ENCODE measurements around the gene BATF2.
A peak's percentile ranks its signal among the peaks of the same experiment; 100 is the strongest.
"Not testable (repeated sequence)": the region's sequence is repeated elsewhere in the genome, so short reads cannot be mapped to it uniquely, and the experiment has no call there.

BATF2 gene

DNA sequence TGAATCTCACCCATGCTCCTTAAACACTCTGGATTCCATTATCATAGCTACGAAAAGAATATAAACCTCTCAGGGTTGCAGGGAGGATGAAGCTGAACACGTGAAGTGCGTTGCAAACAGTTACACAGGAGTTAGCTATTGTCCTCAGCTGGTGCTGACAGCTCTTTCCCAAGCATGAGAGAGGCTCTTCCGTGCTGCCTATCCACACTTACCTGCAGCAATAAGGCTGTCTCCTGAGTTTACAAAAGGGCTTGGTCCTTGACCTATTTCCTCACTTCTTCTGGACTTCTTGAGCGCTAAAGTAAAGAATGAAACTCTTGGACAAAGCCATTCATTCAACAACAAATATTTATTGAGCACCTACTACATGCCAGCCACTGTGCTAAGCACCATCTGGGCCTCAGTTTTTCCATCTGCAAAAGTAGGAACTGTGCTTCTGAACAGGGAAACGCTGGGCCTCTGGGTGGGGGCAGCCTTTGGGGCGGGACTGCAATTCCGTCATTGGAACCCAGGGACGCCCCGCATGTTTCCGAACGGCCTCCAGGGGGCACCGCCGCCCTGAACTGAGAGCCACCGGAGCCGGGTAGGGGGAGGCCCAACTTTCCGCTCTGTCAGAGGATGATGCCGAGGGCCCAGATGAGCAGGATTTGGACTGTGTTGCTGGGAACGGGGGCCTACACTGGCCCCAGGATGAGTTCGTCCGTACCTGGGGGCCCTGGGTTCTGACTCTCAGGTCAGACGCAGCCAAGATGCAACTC is 16.5 kb upstream of the BATF2 start:
- DNase-seq: peak; percentile 97

DNA sequence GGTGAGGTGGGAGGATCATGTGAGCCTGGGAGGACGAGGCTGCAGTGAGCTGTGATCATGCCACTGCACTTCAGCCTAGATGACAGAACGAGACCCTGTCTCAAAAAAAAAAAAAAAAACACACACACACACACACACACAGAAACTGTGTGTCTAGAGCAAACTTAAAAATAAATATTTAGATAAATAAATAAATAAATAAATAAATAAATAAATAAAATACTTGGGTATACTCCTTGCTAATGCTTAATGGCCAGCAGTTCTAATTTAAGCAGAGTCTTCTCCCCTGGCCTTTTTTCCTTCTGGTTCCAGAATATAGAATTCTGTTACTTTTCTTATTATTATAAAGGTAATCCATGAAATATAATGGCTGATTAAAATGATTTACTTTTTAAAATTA is 12.1 kb upstream of the BATF2 start:
- DNase-seq: no peak

DNA sequence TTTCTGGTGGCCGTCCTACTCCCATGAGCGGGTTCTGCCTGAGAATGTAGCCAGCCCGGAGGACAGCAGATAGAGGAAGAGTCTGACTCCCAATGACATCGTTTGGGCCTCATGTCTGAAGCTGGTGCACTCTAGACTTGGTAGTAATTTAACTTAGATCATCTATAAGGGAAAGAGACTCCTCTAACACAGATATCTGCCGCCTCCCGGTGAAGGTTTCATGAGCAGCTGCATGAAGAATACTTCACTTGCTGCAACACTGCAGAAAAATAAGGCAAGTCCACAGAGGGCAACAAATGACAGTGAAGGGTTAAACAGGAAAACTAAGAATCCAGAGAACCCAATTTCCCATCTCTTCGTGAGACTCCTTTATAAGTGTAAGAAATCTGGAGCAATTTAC is 11.2 kb upstream of the BATF2 start:
- no peak for DNase-seq

DNA sequence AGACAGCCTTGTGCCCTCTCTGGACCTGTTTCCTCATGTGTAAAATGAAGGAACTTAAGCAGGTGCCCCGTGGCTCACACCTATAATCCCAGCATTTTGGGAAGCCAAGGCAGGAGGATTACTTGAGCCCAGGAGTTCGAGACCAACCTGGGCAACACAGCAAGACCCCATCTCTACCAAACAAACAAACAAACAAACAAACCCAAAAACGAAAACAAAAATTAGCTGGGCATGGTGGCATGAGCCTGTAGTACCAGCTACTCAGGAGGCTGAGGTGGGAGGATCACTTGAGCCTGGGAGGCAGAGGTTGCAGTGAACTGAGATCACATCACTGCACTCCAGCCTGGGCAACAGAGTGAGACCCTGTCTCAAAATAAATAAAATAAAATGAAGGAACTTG is 7.2 kb upstream of the BATF2 start:
- DNase-seq: not testable (repeated sequence)

DNA sequence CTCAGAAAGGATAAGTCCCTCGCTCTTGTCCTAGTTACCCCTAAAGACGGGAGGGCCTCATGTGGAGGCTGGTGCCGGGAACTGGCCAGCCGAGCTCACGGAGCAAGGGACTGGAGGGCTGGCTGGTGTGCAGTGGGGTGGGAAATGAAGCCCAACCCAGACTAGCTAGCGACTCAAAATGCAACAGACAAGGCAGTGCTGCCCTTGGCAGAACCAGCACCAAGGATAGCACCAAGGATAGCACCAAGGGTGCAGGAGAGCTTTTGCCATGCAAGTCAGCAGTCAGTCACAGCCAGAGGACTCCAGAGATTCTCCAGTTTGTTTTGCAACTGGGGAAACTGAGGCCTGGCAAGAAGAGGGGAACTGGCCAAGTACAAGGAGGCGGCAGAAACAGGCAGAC is 6.5 kb upstream of the BATF2 start:
- DNase-seq: peak; percentile 33

DNA sequence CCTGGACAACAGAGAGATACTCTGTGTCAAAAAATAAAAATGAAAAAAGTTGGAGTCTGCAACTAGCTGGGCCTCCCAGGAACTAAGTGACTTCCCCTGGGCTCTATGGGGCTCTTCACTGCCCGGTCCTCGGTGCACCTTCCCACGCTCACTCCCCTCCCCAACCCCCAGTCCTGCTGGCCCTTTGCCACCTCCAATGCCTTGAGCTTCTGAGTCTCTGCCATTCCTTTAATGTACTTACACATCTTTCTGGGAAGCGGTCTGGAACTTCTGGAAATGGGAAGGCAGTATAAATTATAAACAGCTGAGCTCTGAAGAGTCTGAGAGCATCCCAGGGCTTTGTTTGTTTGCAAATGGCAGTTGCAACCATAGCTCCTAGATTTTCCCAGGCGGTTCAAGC is 5.9 kb upstream of the BATF2 start:
- DNase-seq: no peak

DNA sequence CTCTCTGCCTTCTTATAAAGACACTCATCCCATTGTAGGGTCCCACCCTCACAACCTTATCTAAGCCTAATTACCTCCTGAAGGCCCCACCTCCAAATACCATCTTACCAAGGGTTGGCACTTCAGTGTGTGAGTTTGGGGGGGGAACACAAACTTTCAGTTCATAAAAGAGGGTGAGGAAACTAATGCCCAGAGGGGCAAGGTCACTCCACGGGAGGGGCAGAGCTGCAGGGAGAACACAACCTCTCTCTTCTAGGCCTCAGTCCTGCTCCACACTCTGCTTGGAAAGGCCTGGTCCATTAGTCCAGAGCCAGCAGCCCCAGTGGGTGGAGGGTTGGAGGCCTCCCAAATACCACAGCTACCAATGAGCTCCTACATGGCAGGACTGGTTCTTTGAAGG is 2.7 kb upstream of the BATF2 start:
- DNase-seq: no peak

DNA sequence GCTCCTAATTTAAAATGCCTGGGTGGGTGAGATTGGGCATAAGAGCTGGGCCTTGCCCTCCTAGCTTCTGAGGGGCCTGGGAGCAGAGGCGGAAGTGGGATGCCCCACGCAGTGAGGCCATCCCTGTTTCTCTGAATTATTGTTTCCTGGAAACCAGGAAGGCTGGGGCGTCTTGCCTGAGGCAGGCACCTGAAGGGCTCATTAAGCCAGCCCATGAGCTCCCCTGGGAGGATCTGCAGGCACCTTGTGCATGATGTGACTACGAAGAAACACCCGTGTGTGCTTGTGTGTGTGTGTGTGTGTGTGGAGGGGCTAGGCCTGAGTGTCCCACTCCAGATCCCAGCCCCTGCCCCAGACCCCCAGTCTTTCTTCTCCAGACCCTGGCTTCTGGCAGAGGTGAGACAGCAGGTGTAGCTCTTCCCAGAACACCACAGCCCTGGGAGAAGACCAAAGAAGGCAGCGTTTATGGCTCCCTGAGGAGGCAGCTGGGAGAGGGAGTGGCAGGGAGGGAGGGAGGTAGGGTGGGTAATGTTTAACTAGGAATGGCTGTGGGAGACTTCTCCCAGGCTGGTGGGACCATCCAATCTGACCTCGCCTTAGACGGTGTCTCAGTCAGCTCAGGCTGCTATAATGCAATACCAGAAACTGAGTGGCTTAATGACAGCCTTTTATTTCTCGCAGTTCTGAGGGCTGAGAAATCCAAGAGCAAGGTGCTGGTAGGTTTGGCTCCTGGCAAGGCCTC is 2.1 kb upstream of the BATF2 start:
- DNase-seq: no peak

DNA sequence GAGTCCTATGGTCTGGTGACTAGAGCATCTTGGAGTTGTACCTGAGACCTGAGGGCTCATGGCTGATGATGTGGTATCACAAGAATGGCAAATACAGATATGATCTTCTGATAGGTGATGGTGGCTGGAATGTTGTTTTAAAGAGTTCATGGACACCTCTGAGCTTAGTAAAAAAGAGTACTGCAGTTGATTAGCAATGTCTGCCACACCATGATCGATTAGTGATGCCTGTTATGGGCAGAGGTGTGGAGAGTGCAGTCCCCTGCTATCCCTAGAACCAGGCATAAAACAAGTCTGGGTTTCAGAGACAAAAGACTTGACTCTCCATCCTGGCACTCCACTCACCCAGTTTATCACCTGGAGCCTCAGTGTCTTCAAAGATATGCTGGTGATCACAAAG is 1.4 kb upstream of the BATF2 start:
- DNase-seq: no peak

DNA sequence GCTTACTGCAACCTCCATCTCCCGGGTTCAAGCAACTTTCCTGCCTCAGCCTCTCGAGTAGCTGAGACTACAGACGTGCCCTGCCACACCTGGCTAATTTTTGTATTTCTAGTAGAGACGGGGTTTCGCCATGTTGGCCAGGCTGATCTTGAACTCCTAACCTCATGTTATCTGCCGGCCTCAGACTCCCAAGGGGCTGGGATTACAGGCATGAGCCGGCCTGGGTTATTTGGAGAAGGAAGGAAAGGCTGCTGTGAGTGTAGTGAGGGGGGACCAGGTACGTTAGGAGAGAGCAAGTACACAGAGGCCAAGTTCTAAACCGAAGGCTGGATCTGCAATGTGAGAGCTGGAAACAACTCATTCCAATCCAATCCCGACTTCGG is 453 bp downstream of the BATF2 start:
- DNase-seq: no peak

DNA sequence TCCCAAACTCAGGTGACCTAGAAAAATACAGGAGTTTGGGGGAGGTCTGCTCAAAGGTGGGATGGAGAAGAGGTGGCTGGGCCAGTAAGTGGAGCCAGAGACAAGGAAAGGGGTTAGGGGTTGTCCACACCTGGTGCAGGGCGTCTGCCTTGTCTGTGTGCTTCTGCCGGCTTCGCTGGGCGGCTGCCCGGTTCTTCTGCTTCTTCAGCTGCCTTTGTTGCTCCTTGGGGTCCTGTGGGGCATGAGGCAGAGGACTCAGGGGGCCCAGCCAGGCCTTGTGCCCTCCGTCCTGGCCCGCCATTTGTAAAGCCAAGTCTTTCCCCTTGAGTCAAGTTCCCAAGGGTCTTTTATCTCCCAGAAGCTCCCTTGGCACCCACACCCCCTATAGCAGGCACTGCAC is 2.5 kb downstream of the BATF2 start:
- DNase-seq: no peak

DNA sequence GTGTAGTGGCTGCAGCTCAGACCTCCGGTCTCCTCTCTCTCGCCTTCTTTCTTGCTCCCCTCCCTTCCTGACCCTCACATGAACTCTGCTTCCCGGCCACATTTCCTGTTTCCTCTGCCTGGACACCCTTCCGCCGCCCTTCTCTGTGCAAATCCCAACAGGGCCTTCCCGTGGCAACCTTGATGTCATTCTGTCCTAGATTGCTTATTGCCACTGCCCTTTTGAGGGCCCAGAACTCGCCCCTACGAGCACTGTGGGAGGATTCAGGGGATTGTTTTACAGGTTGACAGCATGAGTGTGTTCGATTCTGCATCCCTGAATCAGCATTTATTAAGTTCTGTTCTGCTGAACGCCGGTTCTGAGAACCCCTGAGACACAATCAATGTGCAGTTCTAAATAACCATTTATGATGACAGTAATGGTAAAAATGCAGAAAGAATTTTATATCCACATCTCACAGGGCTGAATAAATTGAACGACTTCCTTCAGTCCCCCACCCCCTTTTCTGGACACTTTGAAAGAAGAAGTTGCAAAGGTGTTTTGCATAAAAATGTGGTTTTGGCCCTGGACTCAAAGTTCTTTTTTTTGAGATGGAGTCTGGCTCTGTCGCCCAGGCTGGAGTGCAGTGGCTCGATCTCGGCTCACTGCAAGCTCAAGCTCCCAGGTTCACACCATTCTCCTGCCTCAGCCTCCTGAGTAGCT is 6.4 kb downstream of the BATF2 start:
- DNase-seq: no peak

DNA sequence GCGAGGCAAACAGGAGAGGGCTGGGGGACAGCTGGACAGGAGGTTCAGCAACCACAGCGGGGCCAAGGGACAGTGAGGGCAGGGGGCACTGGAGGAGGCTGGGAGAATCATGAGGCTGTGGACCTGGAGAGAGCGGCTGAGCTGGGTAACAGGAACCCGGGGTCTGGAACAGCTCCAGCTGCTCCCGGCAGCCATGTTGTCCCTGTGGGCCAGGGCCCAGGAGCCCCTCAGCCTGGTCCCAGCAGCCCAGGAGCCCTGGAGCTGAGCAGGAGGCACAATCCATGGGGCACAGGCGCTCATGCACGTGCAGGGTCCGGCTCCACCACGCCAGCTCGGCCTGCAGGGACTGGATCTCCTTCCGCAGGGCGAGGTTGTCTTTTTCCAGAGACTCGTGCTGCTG is 7.4 kb downstream of the BATF2 start:
- DNase-seq: no peak

DNA sequence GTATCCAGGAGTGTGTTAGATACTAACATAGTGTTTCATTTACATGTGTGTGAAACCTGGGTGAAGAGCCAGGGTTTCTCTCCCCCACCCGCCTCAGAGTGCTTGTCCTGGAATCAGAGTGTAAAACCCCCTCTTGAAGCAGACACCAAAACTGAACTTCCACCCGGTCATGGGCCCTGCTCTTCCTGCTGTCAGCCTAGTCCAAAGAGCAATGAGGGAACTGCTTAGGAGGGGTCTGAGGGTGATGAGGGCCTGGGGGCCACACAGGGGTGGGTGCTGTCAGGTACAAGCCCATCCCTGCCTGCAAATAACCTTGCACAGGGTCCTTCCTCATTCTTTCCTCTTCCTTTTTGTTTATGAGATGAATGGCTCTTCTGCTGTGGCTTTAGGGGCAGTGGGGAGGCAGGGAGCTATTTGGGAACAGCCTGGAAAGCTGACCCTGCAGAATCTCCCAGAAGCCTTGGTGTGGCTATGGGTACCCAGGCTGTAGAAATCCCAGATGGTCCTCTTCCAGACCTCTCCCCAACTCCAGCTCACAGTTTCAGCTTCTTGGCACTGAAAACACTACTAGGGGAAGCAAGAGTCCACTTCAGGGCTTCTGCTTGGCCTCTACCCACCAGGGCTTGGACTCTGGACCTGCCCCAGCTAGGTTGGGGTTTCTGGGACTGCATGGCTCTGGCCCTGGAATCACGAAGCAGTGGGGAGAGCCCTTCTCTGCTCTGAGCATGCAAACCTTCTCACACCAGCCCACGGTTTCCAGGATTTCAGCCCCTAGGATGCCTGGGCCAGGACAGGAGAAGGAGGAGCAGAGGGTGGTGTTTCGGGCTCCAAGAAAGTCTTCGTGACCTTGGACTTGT is 8.5 kb downstream of the BATF2 start:
- no peak for DNase-seq

DNA sequence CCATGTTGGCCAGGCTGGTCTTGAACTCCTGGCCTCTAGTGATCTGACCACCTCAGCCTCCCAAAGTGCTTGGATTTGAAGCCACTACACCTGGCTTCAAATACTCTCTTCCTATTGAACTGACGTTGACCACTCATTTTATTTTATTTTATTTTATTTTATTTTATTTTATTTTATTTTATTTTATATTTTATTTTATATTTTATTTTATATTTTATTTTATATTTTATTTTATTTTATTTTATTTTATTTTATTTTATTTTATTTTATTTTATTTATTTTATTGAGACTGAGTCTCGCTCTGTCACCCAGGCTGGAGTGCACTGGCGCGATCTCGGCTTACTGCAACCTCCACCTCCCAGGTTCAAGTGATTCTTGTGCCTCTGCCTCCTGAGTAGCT is 13.4 kb downstream of the BATF2 start:
- DNase-seq: not testable (repeated sequence)

DNA sequence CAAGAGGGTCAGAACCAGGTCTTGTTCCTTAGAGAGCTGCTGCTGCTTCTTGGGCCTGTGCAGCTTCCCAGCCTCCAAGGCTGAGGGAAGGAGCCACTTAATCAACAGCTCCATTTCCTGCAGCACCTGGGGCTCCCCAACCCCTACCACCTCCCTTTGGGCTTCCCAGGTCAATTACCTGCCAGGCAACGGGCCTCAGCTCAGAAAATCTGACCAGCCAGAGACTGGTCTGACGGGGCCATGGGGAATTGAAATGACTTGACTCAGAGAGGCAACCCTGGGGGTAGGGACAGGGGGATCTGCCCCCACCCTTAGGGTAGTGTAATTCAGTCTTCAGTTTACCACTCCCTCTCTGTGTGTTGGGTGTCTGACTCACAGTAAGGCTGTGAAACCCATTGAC is 20.1 kb downstream of the BATF2 start:
- DNase-seq: no peak

DNA sequence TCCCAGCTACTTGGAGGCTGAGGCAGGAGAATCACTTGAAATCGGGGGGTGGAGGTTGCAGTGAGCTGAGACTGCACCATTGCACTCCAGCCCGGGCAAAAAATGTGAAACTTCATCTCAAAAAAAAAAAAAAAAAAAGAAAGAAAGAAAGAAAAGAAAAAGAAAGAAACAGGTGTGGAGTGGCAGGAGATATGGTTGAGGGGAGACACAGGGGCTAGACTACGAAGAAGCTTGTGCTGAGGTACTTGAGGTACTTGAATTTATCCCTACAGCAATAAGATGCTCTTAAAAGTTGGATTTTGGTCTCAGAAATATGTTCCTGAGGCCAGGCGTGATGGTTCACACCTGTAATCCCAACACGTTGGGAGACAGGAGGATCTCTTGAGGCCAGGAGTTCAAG is 22.6 kb downstream of the BATF2 start:
- DNase-seq: no peak

DNA sequence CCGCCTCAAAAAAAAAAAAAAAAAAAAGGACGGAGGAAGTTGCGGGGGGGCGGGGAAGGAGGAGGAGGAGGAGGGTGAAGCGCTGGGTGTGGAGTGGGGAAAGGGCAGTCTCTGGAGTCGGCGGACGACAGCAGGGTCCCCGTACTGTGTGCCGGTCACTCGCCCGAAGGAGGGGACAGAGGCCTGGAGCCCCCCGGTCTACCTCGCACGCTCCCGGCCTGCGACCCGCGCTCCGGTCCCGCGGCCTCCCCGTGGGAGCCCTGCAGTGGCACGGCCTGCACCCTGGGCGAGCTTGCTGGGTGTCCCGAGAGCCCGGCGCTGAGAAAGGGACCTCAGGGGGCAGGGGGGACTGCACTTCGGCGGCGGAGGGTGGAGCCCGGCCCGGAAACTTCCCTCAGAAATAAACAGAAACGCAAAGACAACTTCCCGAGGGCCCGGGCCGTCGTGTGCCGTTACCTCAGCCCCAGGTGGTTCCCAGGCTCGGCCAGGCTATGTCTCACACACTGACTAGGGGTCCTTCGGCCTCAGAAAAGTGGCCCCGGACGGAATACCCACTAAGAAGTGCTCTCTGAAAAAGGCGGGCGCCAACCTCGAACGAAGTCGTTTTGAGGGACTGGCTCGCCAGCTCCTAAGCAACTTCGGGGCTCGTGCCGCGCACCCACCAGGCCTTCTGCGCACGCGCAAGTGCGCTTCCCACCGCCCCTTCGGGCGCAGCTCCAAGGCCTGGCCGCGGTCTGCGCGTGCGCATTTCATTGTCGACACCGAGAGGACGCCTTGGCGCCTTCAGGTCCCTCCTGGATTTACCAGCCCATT is 25.1 kb downstream of the BATF2 start, which contains the start of gene MAJIN:
MAJIN (minus strand) TSS at position 688 of the 813 bp plus-strand sequence. CDS start 12,703 bp downstream, outside the sequence.
- peak; percentile 91 for DNase-seq

DNA sequence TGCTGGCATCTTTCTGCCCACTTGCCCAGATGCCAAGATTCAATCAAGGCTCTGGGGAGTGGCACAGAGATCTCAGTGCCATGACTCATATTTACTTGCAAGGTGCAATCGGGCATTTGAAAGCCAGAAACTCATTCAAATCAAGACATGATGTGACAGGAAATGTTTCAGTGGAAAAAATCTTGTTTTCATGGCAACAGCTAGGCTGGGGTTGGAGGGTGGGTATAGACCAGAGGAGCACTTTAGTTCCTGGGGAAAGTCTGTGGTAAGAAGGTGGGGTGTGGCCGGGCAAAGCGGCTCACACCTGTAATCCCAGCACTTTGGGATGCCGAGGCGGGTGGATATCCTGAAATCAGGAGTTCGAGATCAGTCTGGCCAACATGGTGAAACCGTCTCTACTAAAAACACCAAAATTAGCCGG is 26.0 kb downstream of the BATF2 start:
- DNase-seq: no peak

DNA sequence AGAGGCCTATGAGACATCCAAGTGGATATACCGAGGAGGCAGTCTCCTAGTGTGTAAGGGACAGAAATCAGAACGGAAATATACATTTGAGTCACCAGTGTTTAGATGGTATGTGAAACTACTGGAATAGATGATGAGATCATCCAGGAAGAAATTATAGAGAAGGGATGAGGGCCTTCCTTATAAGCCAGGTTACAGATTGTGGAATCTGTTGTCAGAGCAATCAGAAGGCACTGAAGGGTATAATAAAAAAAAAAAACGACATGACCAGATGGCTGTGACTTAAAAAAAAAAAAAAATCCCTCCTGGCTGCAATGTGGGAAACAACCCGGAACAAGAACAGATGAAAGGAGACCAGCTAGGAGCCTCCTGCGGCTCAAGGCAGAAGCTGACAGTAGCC is 27.6 kb downstream of the BATF2 start:
- no peak for DNase-seq

DNA sequence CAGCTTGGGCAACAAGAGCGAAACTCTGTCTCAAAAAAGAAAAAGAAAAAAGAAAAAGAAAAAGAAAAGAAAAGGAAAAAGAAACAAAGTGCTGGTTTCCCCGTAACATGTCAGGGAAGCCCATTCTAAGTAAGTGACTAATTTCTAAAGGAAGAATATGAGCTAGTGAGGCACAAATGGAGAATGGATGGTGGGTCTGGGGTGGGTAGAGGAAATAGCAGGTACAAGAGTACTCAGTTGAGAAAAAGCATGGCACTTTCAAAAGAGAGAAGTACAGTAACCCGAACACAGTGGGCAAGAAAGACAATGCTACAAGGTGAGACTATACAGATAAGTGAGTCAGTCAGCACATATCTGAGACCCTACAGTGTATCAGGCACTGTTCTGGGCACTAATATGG is 29.4 kb downstream of the BATF2 start:
- no peak for DNase-seq

DNA sequence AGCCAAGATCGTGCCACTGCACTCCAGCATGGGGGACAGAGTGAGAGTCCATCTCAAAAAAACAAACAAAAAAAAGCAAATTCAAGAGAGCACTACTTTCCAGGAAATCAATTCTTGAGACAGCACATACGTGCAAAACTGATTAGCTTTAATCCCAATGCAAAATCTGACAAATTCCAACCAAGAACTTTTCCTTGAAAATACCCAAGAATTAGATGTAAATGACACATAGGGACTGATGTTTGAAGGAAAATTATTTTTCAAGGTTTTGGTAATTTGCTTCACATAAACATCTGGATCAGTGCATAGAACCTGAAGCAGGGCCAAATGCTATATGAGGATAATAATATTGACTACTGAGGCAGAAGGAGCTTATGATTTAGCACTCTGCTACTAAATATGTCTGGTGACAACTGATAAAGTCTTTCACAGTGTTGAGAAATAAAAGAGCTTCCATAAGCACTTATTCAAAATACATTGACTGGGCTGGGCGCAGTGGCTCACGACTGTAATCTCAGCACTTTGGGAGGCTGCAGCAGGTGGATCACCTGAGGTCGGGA is 33.6 kb downstream of the BATF2 start:
- no peak for DNase-seq

Data from hematopoietic multipotent progenitor cell treated with erythropoietin and hydrocortisone succinate and interleukin-3 and kit ligand, for 4 days (in vitro differentiated cells).